K562 (cell line): ENCODE data around the gene TTC9C. TPM values are rescaled to one million over a fixed set of nuclear protein-coding genes. Genes with fewer than 3 reads are reported as not detected.

Experiments used
- CBX2 ChIP-seq: fragments of 200-600 bp; sonication (generic); IDR thresholded peaks from one replicate; pipeline ENCODE4 v1.6.1; 2012; ENCODE audit warnings: mild to moderate bottlenecking, low read length, inconsistent platforms; ENCODE audit not compliant: insufficient read depth, poor library complexity, severe bottlenecking
- CHCHD3 ChIP-seq: fragments of 250-450 bp; sonication (Bioruptor Pico); IDR thresholded peaks from 2 replicates; pipeline ENCODE4 v2.1.2; 2022; ENCODE audit warnings: mild to moderate bottlenecking
- CREB1 ChIP-seq, 2 experiments: sonication (generic) in 1 of 2; formaldehyde crosslinking in 1 of 2; IDR thresholded peaks; 2 replicates each; pipeline versions ENCODE4 v1.6.1 to v1.8.0; 2012 to 2022; ENCODE audit warnings: inconsistent platforms in 1 of 2, mild to moderate bottlenecking in 1 of 2, missing genetic modification reagents in 1 of 2, moderate library complexity in 1 of 2
- DNMT1 ChIP-seq: fragments of 450-650 bp; IDR thresholded peaks from 2 replicates; pipeline ENCODE4 v1.6.1; 2016; ENCODE audit warnings: antibody characterized with exemption, mild to moderate bottlenecking
- EWSR1 ChIP-seq: fragments of 450-650 bp; IDR thresholded peaks from 2 replicates; pipeline ENCODE4 v1.6.1; 2018; ENCODE audit warnings: borderline replicate concordance, mild to moderate bottlenecking, low read depth, moderate library complexity; ENCODE audit not compliant: partially characterized antibody
- FOXP1 ChIP-seq: sonication (generic); formaldehyde crosslinking; IDR thresholded peaks from 2 replicates; pipeline ENCODE4 v1.8.0; 2022; ENCODE audit warnings: mild to moderate bottlenecking, missing genetic modification reagents
- JUN ChIP-seq, 2 experiments: sonication (generic) in 1 of 2; formaldehyde crosslinking in 1 of 2; IDR thresholded peaks; 2 replicates each; pipeline versions ENCODE4 v1.6.1 to v1.8.0; 2012 to 2022; ENCODE audit warnings: borderline replicate concordance in 2 of 2, mild to moderate bottlenecking in 2 of 2, improper control_type of control experiment in 1 of 2, low read depth in 1 of 2, low read length in 1 of 2, missing genetic modification reagents in 1 of 2
- KAT8 ChIP-seq: fragments of 450-650 bp; IDR thresholded peaks from 2 replicates; pipeline ENCODE4 v1.6.1; 2016; ENCODE audit warnings: low read depth, mild to moderate bottlenecking
- PURB ChIP-seq: sonication (generic); formaldehyde crosslinking; IDR thresholded peaks from 2 replicates; pipeline ENCODE4 v1.9.0; 2021; ENCODE audit warnings: low read depth, mild to moderate bottlenecking, missing genetic modification reagents
- RBM17 ChIP-seq: fragments of 200-400 bp; formaldehyde crosslinking; IDR thresholded peaks from 2 replicates; pipeline ENCODE4 v1.6.1; 2017; ENCODE audit warnings: low read depth, mild to moderate bottlenecking, low read length, borderline replicate concordance
- RBM25 ChIP-seq: fragments of 200-400 bp; formaldehyde crosslinking; IDR thresholded peaks from 2 replicates; pipeline ENCODE4 v1.6.1; 2018; ENCODE audit warnings: low read length, low read depth, moderate library complexity; ENCODE audit not compliant: severe bottlenecking
- TRIM28 ChIP-seq: fragments of 450-650 bp; IDR thresholded peaks from 2 replicates; pipeline ENCODE4 v1.6.1; 2017
- ZKSCAN1 ChIP-seq: fragments of 150-350 bp; IDR thresholded peaks from 2 replicates; pipeline ENCODE4 v1.6.1; 2016; ENCODE audit warnings: low read depth, low read length
- ZNF436 ChIP-seq: fragments of 250-450, 450-650 bp; sonication (Bioruptor Pico); formaldehyde crosslinking; IDR thresholded peaks from 2 replicates; pipeline ENCODE4 v1.7.0; 2020; ENCODE audit warnings: mild to moderate bottlenecking
- polyA plus RNA-seq, 8 experiments: library from polyadenylated mRNA; depleted of rRNA in 4 of 8; stranded (reverse) in 5 of 8; unstranded in 3 of 8; fragments of >200 nt; fragmentation: Nextera tagmentation in 2 of 8; fragmentation: Illumina TruSeq in 1 of 8; extraction: Ambion mirVana in 2 of 8; extraction: Trizol in 1 of 8; gene quantifications; 2 replicates each; pipeline versions ENCODE4 v1.2.1 to v1.2.3, GENCODE V29; 2011 to 2014; ENCODE audit warnings: inconsistent platforms in 1 of 8, missing spikeins in 1 of 8
- total RNA-seq, 7 experiments: library from RNA; depleted of rRNA in 6 of 7; stranded (reverse); fragments of >200 nt in 6 of 7; fragmentation: Illumina TruSeq in 2 of 7; extraction: Trizol in 2 of 7; gene quantifications; 2 replicates each; pipeline versions ENCODE4 v1.2.1 to v1.2.3, GENCODE V29; 2011 to 2021; ENCODE audit warnings: low replicate concordance in 1 of 7
- TF ChIP-seq, protein P1 (sequence below): sonication (generic); formaldehyde crosslinking; IDR thresholded peaks from 2 replicates; pipeline ENCODE4 v1.8.1; 2023; ENCODE audit warnings: mild to moderate bottlenecking, missing genetic modification reagents
- TF ChIP-seq, protein P2 (sequence below): fragments of 450-650 bp; IDR thresholded peaks from 2 replicates; pipeline ENCODE4 v1.7.1; 2018; ENCODE audit warnings: mild to moderate bottlenecking, low read depth; ENCODE audit not compliant: partially characterized antibody
- TF ChIP-seq, protein P3 (sequence below): sonication (generic); formaldehyde crosslinking; IDR thresholded peaks from 2 replicates; pipeline ENCODE4 v1.8.0; 2023; ENCODE audit warnings: missing genetic modification reagents, mild to moderate bottlenecking, borderline replicate concordance

The TTC9C gene
- total and polyA plus RNA-seq, 9 of the 15 experiments (the other 6 are each of a cell fraction or from before 2014, with no cell fraction given) = 32.8 to 59.0 (median 37.1) TPM

DNA sequence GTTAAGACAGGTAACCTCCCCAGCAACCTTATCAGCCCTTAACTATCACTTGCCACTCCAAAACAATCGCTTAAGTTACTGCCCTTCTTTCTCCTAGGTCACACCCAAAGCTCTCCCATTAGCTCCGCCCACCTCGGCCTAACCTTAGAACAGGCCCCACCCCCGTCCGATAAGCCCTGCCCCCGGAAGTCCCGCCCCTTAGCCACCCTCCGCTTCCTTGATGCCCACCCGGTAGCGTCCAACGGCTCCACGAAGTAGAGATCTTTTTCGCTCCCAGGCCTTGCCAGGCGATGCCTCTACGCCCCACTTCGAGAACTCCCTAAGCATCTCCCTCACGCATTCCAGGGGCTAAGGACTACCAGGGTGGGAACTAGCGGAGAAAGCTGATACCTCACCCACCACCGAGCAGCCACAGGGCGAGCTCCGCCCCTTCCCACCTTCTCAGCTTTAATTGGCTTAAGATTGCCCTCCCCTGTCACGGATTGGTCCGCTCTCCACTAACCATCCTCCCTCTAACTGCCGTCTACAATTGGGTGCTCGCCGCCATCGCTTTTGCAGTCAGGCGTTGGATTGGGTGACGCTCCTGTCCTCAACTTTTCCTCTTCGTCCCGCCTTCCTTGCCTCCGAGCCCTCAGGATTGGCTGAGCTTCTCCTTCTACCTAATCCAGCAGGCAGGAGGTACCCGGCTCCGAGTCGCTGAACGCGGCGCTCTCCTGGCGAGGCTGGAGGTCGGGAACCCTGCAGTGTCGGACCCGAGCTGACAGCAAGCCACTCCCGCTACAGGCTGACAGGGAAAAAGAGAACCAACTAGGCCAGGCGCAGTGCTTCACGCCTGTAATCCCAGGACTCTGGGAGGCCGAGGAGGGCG lies 25.7 kb downstream of the TTC9C start, which contains the start of gene ZBTB3 (continued):
- TF ChIP-seq ZNF436 (no peak), JUN (IDR thresholded peaks at IDR 0.05; ENCODE audit: borderline replicate concordance, low read depth, low read length) (no peak), JUN (CRISPR knock-in tag; IDR thresholded peaks at IDR 0.05; ENCODE audit: borderline replicate concordance) (no peak), EWSR1 (no peak), PURB (CRISPR knock-in tag) (no peak), DNMT1 (no peak), RBM17 (no peak), KAT8 (no peak), TRIM28 (no peak), ZKSCAN1 (no peak), FOXP1 (CRISPR knock-in tag) (peak; percentile 70; the same call in 1 of the 2 replicates), CREB1 (IDR thresholded peaks at IDR 0.05) (no peak; the same call in 1 of the 2 replicates), CREB1 (CRISPR knock-in tag; IDR thresholded peaks at IDR 0.05) (peak; percentile 75), CBX2 (no peak), CHCHD3 (CRISPR knock-in tag) (no peak), RBM25 (peak; percentile 95)
- TF ChIP-seq, protein P1, sequence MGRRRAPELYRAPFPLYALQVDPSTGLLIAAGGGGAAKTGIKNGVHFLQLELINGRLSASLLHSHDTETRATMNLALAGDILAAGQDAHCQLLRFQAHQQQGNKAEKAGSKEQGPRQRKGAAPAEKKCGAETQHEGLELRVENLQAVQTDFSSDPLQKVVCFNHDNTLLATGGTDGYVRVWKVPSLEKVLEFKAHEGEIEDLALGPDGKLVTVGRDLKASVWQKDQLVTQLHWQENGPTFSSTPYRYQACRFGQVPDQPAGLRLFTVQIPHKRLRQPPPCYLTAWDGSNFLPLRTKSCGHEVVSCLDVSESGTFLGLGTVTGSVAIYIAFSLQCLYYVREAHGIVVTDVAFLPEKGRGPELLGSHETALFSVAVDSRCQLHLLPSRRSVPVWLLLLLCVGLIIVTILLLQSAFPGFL (CRISPR knock-in tag) = no peak
- TF ChIP-seq, protein P2, sequence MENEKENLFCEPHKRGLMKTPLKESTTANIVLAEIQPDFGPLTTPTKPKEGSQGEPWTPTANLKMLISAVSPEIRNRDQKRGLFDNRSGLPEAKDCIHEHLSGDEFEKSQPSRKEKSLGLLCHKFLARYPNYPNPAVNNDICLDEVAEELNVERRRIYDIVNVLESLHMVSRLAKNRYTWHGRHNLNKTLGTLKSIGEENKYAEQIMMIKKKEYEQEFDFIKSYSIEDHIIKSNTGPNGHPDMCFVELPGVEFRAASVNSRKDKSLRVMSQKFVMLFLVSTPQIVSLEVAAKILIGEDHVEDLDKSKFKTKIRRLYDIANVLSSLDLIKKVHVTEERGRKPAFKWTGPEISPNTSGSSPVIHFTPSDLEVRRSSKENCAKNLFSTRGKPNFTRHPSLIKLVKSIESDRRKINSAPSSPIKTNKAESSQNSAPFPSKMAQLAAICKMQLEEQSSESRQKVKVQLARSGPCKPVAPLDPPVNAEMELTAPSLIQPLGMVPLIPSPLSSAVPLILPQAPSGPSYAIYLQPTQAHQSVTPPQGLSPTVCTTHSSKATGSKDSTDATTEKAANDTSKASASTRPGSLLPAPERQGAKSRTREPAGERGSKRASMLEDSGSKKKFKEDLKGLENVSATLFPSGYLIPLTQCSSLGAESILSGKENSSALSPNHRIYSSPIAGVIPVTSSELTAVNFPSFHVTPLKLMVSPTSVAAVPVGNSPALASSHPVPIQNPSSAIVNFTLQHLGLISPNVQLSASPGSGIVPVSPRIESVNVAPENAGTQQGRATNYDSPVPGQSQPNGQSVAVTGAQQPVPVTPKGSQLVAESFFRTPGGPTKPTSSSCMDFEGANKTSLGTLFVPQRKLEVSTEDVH = peak; percentile 74
- TF ChIP-seq, protein P3, sequence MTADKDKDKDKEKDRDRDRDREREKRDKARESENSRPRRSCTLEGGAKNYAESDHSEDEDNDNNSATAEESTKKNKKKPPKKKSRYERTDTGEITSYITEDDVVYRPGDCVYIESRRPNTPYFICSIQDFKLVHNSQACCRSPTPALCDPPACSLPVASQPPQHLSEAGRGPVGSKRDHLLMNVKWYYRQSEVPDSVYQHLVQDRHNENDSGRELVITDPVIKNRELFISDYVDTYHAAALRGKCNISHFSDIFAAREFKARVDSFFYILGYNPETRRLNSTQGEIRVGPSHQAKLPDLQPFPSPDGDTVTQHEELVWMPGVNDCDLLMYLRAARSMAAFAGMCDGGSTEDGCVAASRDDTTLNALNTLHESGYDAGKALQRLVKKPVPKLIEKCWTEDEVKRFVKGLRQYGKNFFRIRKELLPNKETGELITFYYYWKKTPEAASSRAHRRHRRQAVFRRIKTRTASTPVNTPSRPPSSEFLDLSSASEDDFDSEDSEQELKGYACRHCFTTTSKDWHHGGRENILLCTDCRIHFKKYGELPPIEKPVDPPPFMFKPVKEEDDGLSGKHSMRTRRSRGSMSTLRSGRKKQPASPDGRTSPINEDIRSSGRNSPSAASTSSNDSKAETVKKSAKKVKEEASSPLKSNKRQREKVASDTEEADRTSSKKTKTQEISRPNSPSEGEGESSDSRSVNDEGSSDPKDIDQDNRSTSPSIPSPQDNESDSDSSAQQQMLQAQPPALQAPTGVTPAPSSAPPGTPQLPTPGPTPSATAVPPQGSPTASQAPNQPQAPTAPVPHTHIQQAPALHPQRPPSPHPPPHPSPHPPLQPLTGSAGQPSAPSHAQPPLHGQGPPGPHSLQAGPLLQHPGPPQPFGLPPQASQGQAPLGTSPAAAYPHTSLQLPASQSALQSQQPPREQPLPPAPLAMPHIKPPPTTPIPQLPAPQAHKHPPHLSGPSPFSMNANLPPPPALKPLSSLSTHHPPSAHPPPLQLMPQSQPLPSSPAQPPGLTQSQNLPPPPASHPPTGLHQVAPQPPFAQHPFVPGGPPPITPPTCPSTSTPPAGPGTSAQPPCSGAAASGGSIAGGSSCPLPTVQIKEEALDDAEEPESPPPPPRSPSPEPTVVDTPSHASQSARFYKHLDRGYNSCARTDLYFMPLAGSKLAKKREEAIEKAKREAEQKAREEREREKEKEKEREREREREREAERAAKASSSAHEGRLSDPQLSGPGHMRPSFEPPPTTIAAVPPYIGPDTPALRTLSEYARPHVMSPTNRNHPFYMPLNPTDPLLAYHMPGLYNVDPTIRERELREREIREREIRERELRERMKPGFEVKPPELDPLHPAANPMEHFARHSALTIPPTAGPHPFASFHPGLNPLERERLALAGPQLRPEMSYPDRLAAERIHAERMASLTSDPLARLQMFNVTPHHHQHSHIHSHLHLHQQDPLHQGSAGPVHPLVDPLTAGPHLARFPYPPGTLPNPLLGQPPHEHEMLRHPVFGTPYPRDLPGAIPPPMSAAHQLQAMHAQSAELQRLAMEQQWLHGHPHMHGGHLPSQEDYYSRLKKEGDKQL (CRISPR knock-in tag) = no peak
